GM12864 (cell line): ENCODE results near the gene NODAL.

ENCODE experiments used
- DNase-seq: peaks from one replicate; pipeline ENCODE4 v3.0.0-alpha.2; 2011; ENCODE audit warnings: low read depth
- H3K4me3 ChIP-seq: 2 replicates; pipeline ENCODE4 v1.5.1; 2011; ENCODE audit warnings: mild to moderate bottlenecking, low read depth, low read length, control low read depth
- TF ChIP-seq, protein P1 (sequence below): IDR thresholded peaks from 2 replicates; pipeline ENCODE4 v1.5.1; 2011; ENCODE audit warnings: low read depth, mild to moderate bottlenecking, moderate library complexity, low read length, control low read depth, inconsistent platforms; ENCODE audit errors: missing control alignments

The NODAL gene

DNA sequence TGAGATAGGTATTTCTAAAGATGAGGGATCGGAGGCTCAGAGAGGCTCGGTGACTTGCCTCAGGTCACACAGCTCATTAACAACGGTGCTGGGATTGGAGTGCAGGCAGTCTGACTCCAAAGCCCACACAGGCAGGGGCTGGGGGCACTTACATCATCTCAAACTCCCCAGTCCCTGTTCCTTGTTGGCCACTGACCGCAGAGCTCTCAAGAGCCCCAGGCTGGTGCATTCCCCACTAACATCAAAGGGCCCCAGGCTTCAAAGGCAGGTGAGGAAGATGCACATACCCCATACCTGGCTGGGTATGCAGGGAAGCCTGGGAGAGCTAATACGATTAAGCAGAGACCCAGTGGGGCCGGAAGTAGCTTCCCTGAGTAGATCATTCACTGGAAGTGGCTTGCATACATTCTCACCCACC is 13.7 kb upstream of the NODAL start:
- H3K4me3 ChIP-seq: no peak overlapping the region
- DNase-seq: no peak
- TF ChIP-seq, protein P1, sequence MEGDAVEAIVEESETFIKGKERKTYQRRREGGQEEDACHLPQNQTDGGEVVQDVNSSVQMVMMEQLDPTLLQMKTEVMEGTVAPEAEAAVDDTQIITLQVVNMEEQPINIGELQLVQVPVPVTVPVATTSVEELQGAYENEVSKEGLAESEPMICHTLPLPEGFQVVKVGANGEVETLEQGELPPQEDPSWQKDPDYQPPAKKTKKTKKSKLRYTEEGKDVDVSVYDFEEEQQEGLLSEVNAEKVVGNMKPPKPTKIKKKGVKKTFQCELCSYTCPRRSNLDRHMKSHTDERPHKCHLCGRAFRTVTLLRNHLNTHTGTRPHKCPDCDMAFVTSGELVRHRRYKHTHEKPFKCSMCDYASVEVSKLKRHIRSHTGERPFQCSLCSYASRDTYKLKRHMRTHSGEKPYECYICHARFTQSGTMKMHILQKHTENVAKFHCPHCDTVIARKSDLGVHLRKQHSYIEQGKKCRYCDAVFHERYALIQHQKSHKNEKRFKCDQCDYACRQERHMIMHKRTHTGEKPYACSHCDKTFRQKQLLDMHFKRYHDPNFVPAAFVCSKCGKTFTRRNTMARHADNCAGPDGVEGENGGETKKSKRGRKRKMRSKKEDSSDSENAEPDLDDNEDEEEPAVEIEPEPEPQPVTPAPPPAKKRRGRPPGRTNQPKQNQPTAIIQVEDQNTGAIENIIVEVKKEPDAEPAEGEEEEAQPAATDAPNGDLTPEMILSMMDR: no peak

DNA sequence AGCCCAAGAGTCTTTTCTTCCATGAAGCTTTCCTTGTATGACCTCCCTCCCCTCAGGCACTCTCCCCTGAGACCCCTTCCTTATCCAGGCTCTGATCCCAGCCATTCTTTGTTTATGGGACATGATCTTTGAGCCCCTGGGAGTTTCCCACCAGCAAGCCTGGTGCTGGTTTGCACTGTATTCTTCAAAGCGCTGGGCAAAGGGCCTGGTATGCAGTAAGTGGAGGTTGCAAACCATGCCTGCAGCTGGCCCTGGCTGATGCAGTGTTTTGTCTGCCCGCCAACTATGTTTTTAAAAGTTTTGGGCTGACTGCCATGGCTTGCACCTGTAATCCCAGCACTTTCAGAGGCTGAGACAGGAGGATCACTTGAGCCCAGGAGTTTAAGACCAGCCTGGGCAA is 6.8 kb upstream of the NODAL start:
- no peak overlapping the region for H3K4me3 ChIP-seq
- TF ChIP-seq, protein P1: no peak

DNA sequence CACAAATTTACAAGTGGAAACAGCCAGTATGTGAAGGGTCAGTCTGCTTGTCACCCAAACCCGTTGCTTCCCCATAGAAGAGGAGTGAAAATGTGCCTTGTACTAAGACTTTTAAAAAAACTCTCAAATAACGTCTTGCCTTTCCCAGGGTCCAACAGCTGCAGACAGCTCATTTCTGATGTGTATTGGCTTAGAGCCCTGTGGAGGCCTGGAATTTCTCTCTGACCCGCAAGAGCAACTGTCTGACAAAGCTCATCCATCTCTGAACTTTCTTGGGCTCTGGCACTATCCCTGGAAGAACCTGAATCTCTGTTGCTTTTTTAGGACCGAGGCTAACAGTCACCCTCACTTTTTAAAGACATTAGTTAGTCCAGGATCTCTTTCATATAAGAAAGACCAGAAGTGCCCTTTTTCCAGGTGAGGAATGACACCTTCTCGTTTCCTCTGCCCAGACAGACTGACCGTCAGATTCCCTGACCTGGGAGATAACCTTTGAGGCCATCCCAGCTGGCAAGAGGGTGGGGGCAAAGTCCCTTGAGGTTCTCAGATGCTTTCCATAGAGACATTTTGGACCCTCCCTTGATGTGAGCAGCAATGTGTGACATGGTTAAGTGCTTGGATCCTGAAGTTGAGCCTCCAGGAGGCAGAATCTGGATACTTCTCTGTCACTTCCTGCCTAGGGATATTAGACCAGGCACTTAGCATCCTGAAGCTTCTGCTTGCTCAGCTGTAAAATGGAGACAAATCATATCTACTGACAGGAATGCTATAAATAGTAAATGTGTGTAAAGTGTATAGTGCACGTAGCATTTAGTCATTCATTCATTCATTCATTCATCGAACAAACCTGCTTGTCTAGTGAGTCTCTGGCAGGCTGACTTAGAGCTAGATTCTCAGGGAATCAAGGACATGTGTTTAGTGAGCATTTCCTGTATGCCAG is 4.5 kb upstream of the NODAL start:
- H3K4me3 ChIP-seq: no peak overlapping the region
- TF ChIP-seq, protein P1: no peak
- DNase-seq: no peak

More for the DNA sequence above, 6.8 kb upstream of the NODAL start:
- DNase-seq: no peak

DNA sequence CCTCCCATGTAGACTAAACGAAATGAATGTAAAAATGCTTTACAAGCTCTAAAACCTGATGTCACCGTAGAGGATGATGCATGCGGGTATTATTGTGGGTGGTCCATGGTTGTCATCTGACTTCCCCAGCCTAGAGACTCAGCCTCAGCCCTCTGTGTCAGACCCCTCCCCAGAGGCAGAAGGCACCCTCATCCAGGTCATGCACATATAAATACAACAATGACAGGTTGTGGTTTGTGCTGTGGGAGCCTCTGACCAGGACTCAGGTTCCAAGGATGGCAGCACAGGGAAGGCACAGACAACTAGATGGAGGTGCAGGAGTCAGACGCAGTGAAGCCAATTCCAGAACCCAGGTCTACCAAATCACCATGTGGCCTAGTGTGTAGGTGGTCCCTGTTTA is 3.3 kb upstream of the NODAL start:
- no peak overlapping the region for H3K4me3 ChIP-seq
- no peak for DNase-seq
- TF ChIP-seq, protein P1: no peak

DNA sequence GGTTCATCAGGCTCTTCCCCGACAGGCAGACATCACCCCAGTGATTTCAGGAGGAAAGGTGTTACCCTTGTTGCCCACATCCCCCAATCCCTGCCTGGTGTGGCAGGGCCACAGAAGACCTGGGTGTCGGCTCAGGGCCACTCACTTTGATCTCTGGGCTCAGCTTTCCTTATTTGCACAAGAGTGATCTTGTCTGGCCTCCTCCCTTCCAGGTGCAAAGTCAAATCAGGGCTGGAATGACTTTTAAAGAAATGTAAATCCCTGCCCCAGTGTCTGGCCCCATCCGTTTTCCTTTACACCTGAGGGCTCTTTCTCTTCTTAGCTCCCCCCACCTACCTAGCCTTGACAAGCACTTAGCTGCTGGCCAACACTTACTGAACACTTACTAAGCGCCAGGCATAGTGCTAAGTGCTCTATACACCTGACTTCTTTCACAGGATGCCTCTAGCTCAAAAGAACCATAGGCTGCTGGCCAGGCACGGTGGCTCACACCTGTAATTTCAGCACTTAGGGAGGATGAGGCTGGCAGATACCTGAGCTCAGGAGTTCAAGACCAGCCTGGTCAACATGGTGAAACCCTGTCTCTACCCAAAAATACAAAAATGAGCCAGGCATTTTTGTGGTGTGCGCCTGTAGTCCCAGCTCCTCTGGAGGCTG is 979 bp upstream of the NODAL start:
- no peak for DNase-seq
- no peak overlapping the region for H3K4me3 ChIP-seq
- TF ChIP-seq, protein P1: no peak

DNA sequence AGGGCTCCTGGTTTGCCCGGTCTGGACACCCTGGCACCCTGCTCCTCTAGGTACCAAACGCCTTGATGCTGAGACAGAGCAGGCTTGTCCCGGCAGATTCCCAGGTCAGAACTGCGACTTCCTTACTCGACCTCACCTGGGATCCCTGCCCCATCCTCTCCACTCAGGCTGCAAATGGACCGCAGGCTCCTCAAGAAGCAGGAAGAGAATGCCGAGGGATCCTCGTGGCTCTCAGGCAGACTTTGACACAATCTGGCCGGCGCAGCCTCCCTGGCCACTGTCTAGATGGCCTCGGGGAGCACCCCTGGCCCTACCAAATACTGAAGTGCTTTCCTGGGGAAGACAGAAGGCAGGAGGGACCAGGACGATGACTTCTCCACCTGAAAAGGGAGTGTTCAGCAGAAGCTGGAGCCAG is 421 bp upstream of the NODAL start:
- TF ChIP-seq, protein P1: no peak
- no peak overlapping the region for H3K4me3 ChIP-seq
- DNase-seq: no peak
